Mesothelial cell of epicardium (in vitro differentiated cells): ENCODE data around the gene CCDC80. TPM values are rescaled to one million over a fixed set of nuclear protein-coding genes. Genes with fewer than 3 reads are reported as not detected.

ENCODE experiments used
- DNase-seq, 2 experiments: peaks; one replicate each; pipeline ENCODE4 v3.0.0; 2021; ENCODE audit warnings: low spot score in 2 of 2; ENCODE audit not compliant: unreplicated experiment in 2 of 2
- H3K27ac Mint-ChIP-seq: 2 replicates; pipeline ENCODE4 v1.8.0; 2021; ENCODE audit warnings: mixed read lengths
- H3K27me3 Mint-ChIP-seq: 2 replicates; pipeline ENCODE4 v1.8.0; 2021; ENCODE audit warnings: low read depth, mixed read lengths
- H3K36me3 Mint-ChIP-seq: 2 replicates; pipeline ENCODE4 v1.8.0; 2021; ENCODE audit warnings: mixed read lengths
- H3K4me1 Mint-ChIP-seq: 2 replicates; pipeline ENCODE4 v1.8.0; 2021; ENCODE audit warnings: mixed read lengths
- H3K4me3 Mint-ChIP-seq: 2 replicates; pipeline ENCODE4 v1.8.0; 2021; ENCODE audit warnings: mild to moderate bottlenecking, moderate library complexity, mixed read lengths
- H3K9me3 Mint-ChIP-seq: 2 replicates; pipeline ENCODE4 v1.8.0; 2021; ENCODE audit warnings: mixed read lengths
- CTCF ChIP-seq: fragments of 200-600 bp; sonication (generic); IDR thresholded peaks from one replicate; pipeline ENCODE4 v1.5.0; 2021; ENCODE audit warnings: antibody characterized with exemption; ENCODE audit not compliant: unreplicated experiment
- total RNA-seq: library from RNA; stranded (reverse); gene quantifications from 3 replicates; pipeline ENCODE4 v1.2.1, GENCODE V29; 2021

CCDC80 gene
- total RNA-seq, 1 donor from 2014 or later, result 134 TPM

GRCh38 chr3:112598731-112599130, 42.2 kb downstream of the CCDC80 start:
- peaks cover 8% of the 10 kb centered on the region for H3K36me3 Mint-ChIP-seq
- H3K27me3 Mint-ChIP-seq, result no peaks in the 10 kb centered on the region
- no peak for TF ChIP-seq CTCF

GRCh38 chr3:112597945-112598344, 43.0 kb downstream of the CCDC80 start:
- no peak for DNase-seq
- Mint-ChIP-seq H3K36me3 (peaks cover 8% of the 10 kb centered on the region), H3K9me3 (peaks cover 2% of the 10 kb centered on the region), H3K27ac (no peak overlapping the region), H3K27me3 (no peaks in the 10 kb centered on the region), H3K4me1 (no peaks in the 10 kb centered on the region), H3K4me3 (no peak overlapping the region)
- TF ChIP-seq CTCF, result no peak

More at GRCh38 chr3:112598731-112599130, 42.2 kb downstream of the CCDC80 start:
- Mint-ChIP-seq H3K4me1 (no peaks in the 10 kb centered on the region), H3K27ac (no peak overlapping the region), H3K9me3 (no peaks in the 10 kb centered on the region), H3K4me3 (no peak overlapping the region)
- DNase-seq, result no peak

GRCh38 chr3:112594856-112595255, 46.1 kb downstream of the CCDC80 start:
- H3K4me1 Mint-ChIP-seq, result no peaks in the 10 kb centered on the region
- H3K4me3 Mint-ChIP-seq, result no peak overlapping the region
- H3K9me3 Mint-ChIP-seq, result peaks cover 9% of the 10 kb centered on the region
- no peak overlapping the region for H3K27ac Mint-ChIP-seq
- peaks cover 18% of the 10 kb centered on the region for H3K36me3 Mint-ChIP-seq
- TF ChIP-seq CTCF, result no peak
- no peaks in the 10 kb centered on the region for H3K27me3 Mint-ChIP-seq
- no peak for DNase-seq

- H3K9me3 Mint-ChIP-seq, result peaks cover 9% of the 10 kb centered on the region
- H3K27me3 Mint-ChIP-seq, result no peaks in the 10 kb centered on the region
- H3K36me3 Mint-ChIP-seq, result peaks cover 25% of the 10 kb centered on the region
- no peak for TF ChIP-seq CTCF
- H3K27ac Mint-ChIP-seq, result no peak overlapping the region
- H3K4me1 Mint-ChIP-seq, result no peaks in the 10 kb centered on the region
- no peak overlapping the region for H3K4me3 Mint-ChIP-seq
- DNase-seq, result no peak
Observed at GRCh38 chr3:112593258-112593657, 47.7 kb downstream of the CCDC80 start.

GRCh38 chr3:112587336-112587735, 53.6 kb downstream of the CCDC80 start:
- Mint-ChIP-seq H3K27me3 (no peaks in the 10 kb centered on the region), H3K9me3 (peaks cover 2% of the 10 kb centered on the region), H3K4me3 (no peak overlapping the region), H3K4me1 (no peaks in the 10 kb centered on the region), H3K36me3 (peaks cover 21% of the 10 kb centered on the region), H3K27ac (no peak overlapping the region)
- no peak for DNase-seq
- no peak for TF ChIP-seq CTCF

GRCh38 chr3:112585782-112586181, 55.2 kb downstream of the CCDC80 start:
- Mint-ChIP-seq H3K9me3 (no peaks in the 10 kb centered on the region), H3K27ac (no peak overlapping the region), H3K27me3 (no peaks in the 10 kb centered on the region), H3K36me3 (peaks cover 20% of the 10 kb centered on the region), H3K4me1 (no peaks in the 10 kb centered on the region), H3K4me3 (no peak overlapping the region)
- TF ChIP-seq CTCF, result no peak
- DNase-seq, result no peak
